H1 (cell line): ENCODE measurements around the gene RAD51B. TPM values are rescaled to one million over a fixed set of nuclear protein-coding genes. Genes with fewer than 3 reads are reported as not detected.

Experiments
- CTCF ChIA-PET: fragments of 300-600 bp; sonication (Branson Sonifier 250); formaldehyde crosslinking; loops from one replicate; lab custom pipeline; 2021; ENCODE audit not compliant: partially characterized antibody; lab: Charles Lee
- POLR2A ChIA-PET: fragments of 300-600 bp; sonication (Branson Sonifier 250); formaldehyde crosslinking; loops from one replicate; lab custom pipeline; 2021; ENCODE audit warnings: inconsistent platforms; ENCODE audit not compliant: partially characterized antibody; lab: Charles Lee
- DNase-seq, 2 experiments: peaks; one replicate each; pipeline versions ENCODE4 v3.0.0 to v3.0.0-alpha.2; 2010 to 2022; ENCODE audit warnings: low spot score in 2 of 2, low read depth in 1 of 2, mixed read lengths in 1 of 2
- FAIRE-seq: peaks from 2 replicates; lab custom pipeline; 2011; peaks lifted over from hg19 to GRCh38; lab: Jason Lieb, UNC
- H2AFZ ChIP-seq: 2 replicates; pipeline ENCODE4 v1.8.1; 2012; ENCODE audit warnings: low read length, inconsistent platforms
- H2AK5ac ChIP-seq: 2 replicates; pipeline ENCODE4 v1.6.1; 2013; ENCODE audit warnings: low read depth, low read length
- H2BK120ac ChIP-seq: replicated peaks from 2 replicates; pipeline ENCODE3; 2013; ENCODE audit warnings: low read depth, low read length, inconsistent platforms
- H2BK12ac ChIP-seq: 2 replicates; pipeline ENCODE4 v1.6.1; 2013; ENCODE audit warnings: low read depth, low read length
- H2BK15ac ChIP-seq: 2 replicates; pipeline ENCODE4 v1.6.1; 2013; ENCODE audit warnings: low read length
- H2BK20ac ChIP-seq: 2 replicates; pipeline ENCODE4 v1.6.1; 2013; ENCODE audit warnings: low read length
- H2BK5ac ChIP-seq: 2 replicates; pipeline ENCODE4 v1.6.1; 2013; ENCODE audit warnings: low read depth, low read length
- H3K14ac ChIP-seq: 2 replicates; pipeline ENCODE4 v1.6.1; 2013; ENCODE audit warnings: inconsistent platforms; ENCODE audit not compliant: insufficient read length
- H3K18ac ChIP-seq: 2 replicates; pipeline ENCODE4 v1.6.1; 2013; ENCODE audit warnings: low read length; ENCODE audit errors: extremely low read depth
- H3K23ac ChIP-seq: 2 replicates; pipeline ENCODE4 v1.6.1; 2013; ENCODE audit warnings: inconsistent platforms; ENCODE audit not compliant: insufficient read length
- H3K23me2 ChIP-seq: 2 replicates; pipeline ENCODE4 v1.6.1; 2013; ENCODE audit warnings: low read depth, low read length
- H3K27ac ChIP-seq: 2 replicates; pipeline ENCODE4 v1.6.1; 2011; ENCODE audit warnings: low read depth, low read length, inconsistent platforms
- H3K27me3 ChIP-seq, 4 experiments: replicated peaks in 1 of 4; 1 replicate in 1 of 4; 2 replicates in 3 of 4; pipeline versions ENCODE4 v1.6.1 to v1.8.1; 2011 to 2013; ENCODE audit warnings: low read length in 3 of 4, mild to moderate bottlenecking in 3 of 4, inconsistent platforms in 2 of 4, mixed read lengths in 2 of 4, moderate library complexity in 1 of 4; ENCODE audit not compliant: control insufficient read depth in 3 of 4, insufficient read depth in 3 of 4; ENCODE audit errors: extremely low read depth in 1 of 4
- H3K36me3 ChIP-seq, 4 experiments: 2 replicates each; pipeline versions ENCODE4 v1.6.1 to v1.8.1; 2011 to 2013; ENCODE audit warnings: mild to moderate bottlenecking in 4 of 4, low read length in 3 of 4, moderate library complexity in 2 of 4, control low read depth in 1 of 4, inconsistent platforms in 1 of 4; ENCODE audit not compliant: insufficient read depth in 4 of 4, control insufficient read depth in 2 of 4
- H3K4ac ChIP-seq: replicated peaks from 2 replicates; pipeline ENCODE3; 2013; ENCODE audit warnings: low read length, low read depth, mixed read lengths, inconsistent platforms; ENCODE audit not compliant: insufficient read length
- H3K4me1 ChIP-seq, 4 experiments: replicated peaks in 1 of 4; 1 replicate in 1 of 4; 2 replicates in 3 of 4; pipeline versions ENCODE4 v1.6.1 to v1.8.1; 2011 to 2013; ENCODE audit warnings: low read length in 3 of 4, inconsistent platforms in 2 of 4, mixed read lengths in 1 of 4; ENCODE audit not compliant: insufficient read depth in 4 of 4, control insufficient read depth in 3 of 4
- H3K4me2 ChIP-seq, 2 experiments: 2 replicates each; pipeline versions ENCODE4 v1.6.1 to v1.8.1; 2011 to 2013; ENCODE audit warnings: low read depth in 2 of 2, low read length in 2 of 2, control low read depth in 1 of 2, inconsistent platforms in 1 of 2, mild to moderate bottlenecking in 1 of 2; ENCODE audit not compliant: insufficient read depth in 1 of 2
- H3K4me3 ChIP-seq, 4 experiments: fragments of 200-600, 300-600 bp in 1 of 4; sonication (generic), shearing (Covaris generic), sonication (Bioruptor Twin) in 1 of 4; 2 replicates each; pipeline versions ENCODE4 v1.5.1 to v1.8.1; 2011 to 2016; ENCODE audit warnings: low read length in 4 of 4, low read depth in 3 of 4, control low read depth in 2 of 4, inconsistent platforms in 2 of 4, mild to moderate bottlenecking in 2 of 4, mixed read lengths in 1 of 4, moderate library complexity in 1 of 4; ENCODE audit not compliant: insufficient read depth in 2 of 4; ENCODE audit errors: extremely low read depth in 1 of 4
- H3K56ac ChIP-seq: replicated peaks from 2 replicates; pipeline ENCODE3; 2013; ENCODE audit warnings: low read depth, mild to moderate bottlenecking, mixed read lengths, low read length, inconsistent platforms; ENCODE audit not compliant: insufficient read length
- H3K79me1 ChIP-seq: 2 replicates; pipeline ENCODE4 v1.6.1; 2013; ENCODE audit warnings: low read depth, low read length, control low read depth
- H3K79me2 ChIP-seq, 2 experiments: 2 replicates each; pipeline versions ENCODE4 v1.6.1 to v1.8.1; 2012 to 2013; ENCODE audit warnings: low read length in 2 of 2, mild to moderate bottlenecking in 2 of 2, inconsistent platforms in 1 of 2; ENCODE audit not compliant: insufficient read depth in 2 of 2, control insufficient read depth in 1 of 2
- H3K9ac ChIP-seq, 4 experiments: replicated peaks in 1 of 4; 1 replicate in 1 of 4; 2 replicates in 3 of 4; pipeline versions ENCODE4 v1.6.1 to v1.8.1; 2011 to 2013; ENCODE audit warnings: low read depth in 3 of 4, low read length in 3 of 4, control low read depth in 2 of 4, mild to moderate bottlenecking in 2 of 4, moderate library complexity in 2 of 4, inconsistent platforms in 1 of 4; ENCODE audit errors: extremely low read depth in 1 of 4
- H3K9me3 ChIP-seq, 2 experiments: 2 replicates each; pipeline versions ENCODE4 v1.6.1 to v1.8.1; 2012 to 2013; ENCODE audit warnings: mild to moderate bottlenecking in 2 of 2, moderate library complexity in 2 of 2, control low read depth in 1 of 2, inconsistent platforms in 1 of 2, low read depth in 1 of 2, low read length in 1 of 2, mixed read lengths in 1 of 2; ENCODE audit not compliant: insufficient read depth in 2 of 2
- H4K20me1 ChIP-seq, 2 experiments: replicated peaks in 1 of 2; 2 replicates each; pipeline versions ENCODE3 to v1.8.1; 2011 to 2013; ENCODE audit warnings: inconsistent platforms in 2 of 2, low read length in 2 of 2, mild to moderate bottlenecking in 1 of 2; ENCODE audit not compliant: insufficient read depth in 2 of 2, control insufficient read depth in 1 of 2
- H4K5ac ChIP-seq: 2 replicates; pipeline ENCODE4 v1.6.1; 2013; ENCODE audit warnings: low read length, low read depth, mixed read lengths, inconsistent platforms; ENCODE audit not compliant: insufficient read length
- H4K8ac ChIP-seq: 2 replicates; pipeline ENCODE4 v1.8.0; 2013; ENCODE audit warnings: mild to moderate bottlenecking, moderate library complexity, low read length, inconsistent platforms; ENCODE audit not compliant: insufficient read depth; ENCODE audit errors: extremely low read depth
- H4K91ac ChIP-seq: replicated peaks from 2 replicates; pipeline ENCODE3; 2013; ENCODE audit warnings: low read length, mixed read lengths, inconsistent platforms; ENCODE audit not compliant: insufficient read length
- BCL11A ChIP-seq, 2 experiments: IDR thresholded peaks; one replicate each; pipeline ENCODE4 v1.6.1; 2011; ENCODE audit warnings: low read depth in 2 of 2, low read length in 2 of 2, mild to moderate bottlenecking in 2 of 2
- CHD1 ChIP-seq: IDR thresholded peaks from 2 replicates; pipeline ENCODE4 v1.6.1; 2012; ENCODE audit warnings: low read depth, low read length, improper control_type of control experiment
- CHD2 ChIP-seq: IDR thresholded peaks from 2 replicates; pipeline ENCODE4 v1.6.1; 2012; ENCODE audit warnings: low read length, improper control_type of control experiment
- CREB1 ChIP-seq: IDR thresholded peaks from 2 replicates; pipeline ENCODE4 v1.6.1; 2012; ENCODE audit warnings: inconsistent platforms
- CTBP2 ChIP-seq: IDR thresholded peaks from 2 replicates; pipeline ENCODE4 v1.7.0; 2011; ENCODE audit warnings: borderline replicate concordance, mild to moderate bottlenecking, moderate library complexity, mixed read lengths, low read length; ENCODE audit not compliant: insufficient read depth, insufficient read length
- EGR1 ChIP-seq: IDR thresholded peaks from 2 replicates; pipeline ENCODE4 v1.6.1; 2011; ENCODE audit warnings: low read depth, low read length, borderline replicate concordance
- EP300 ChIP-seq, 2 experiments: IDR thresholded peaks; 1 replicate in 1 of 2; 2 replicates in 1 of 2; pipeline ENCODE4 v1.6.1; 2011 to 2012; ENCODE audit warnings: low read depth in 2 of 2, low read length in 2 of 2, mild to moderate bottlenecking in 2 of 2, borderline replicate concordance in 1 of 2, inconsistent platforms in 1 of 2, moderate library complexity in 1 of 2
- HDAC6 ChIP-seq: IDR thresholded peaks from one replicate; pipeline ENCODE4 v1.7.1; 2012; ENCODE audit warnings: low read depth, mild to moderate bottlenecking, inconsistent platforms, low read length, moderate library complexity
- JUND ChIP-seq: IDR thresholded peaks from 2 replicates; pipeline ENCODE4 v1.6.1; 2011; ENCODE audit warnings: mild to moderate bottlenecking, improper control_type of control experiment, low read length
- KDM1A ChIP-seq: fragments of 200-600, 300-600 bp; sonication (generic); IDR thresholded peaks from 2 replicates; pipeline ENCODE4 v1.7.1; 2016; ENCODE audit warnings: mild to moderate bottlenecking, low read length, borderline replicate concordance
- SAP30 ChIP-seq: fragments of 300-600 bp; sonication (generic); IDR thresholded peaks from 2 replicates; pipeline ENCODE4 v1.7.1; 2012; ENCODE audit warnings: low read length, moderate library complexity, mild to moderate bottlenecking, inconsistent platforms; ENCODE audit not compliant: insufficient read depth, insufficient replicate concordance
- SIRT6 ChIP-seq: IDR thresholded peaks from one replicate; pipeline ENCODE4 v1.7.1; 2012; ENCODE audit warnings: low read length, inconsistent platforms
- SP4 ChIP-seq: IDR thresholded peaks from 2 replicates; pipeline ENCODE4 v1.6.1; 2012; ENCODE audit warnings: low read length, inconsistent platforms
- SRF ChIP-seq: IDR thresholded peaks from 2 replicates; pipeline ENCODE4 v1.6.1; 2011; ENCODE audit warnings: mild to moderate bottlenecking, low read depth, low read length, moderate library complexity
- TEAD4 ChIP-seq: IDR thresholded peaks from 2 replicates; pipeline ENCODE4 v1.6.1; 2012; ENCODE audit warnings: low read depth, low read length, inconsistent platforms, mixed read lengths
- WGBS, 2 experiments: shearing (Covaris generic) in 1 of 2; methylation state at CpG; one replicate each; pipeline versions ENCODE4 v1.1.6 to v1.1.7; 2013 to 2015; ENCODE audit warnings: low lambda C conversion rate in 2 of 2, mixed read lengths in 2 of 2, inconsistent platforms in 1 of 2, low coverage in 1 of 2, missing lambda C conversion rate in 1 of 2; ENCODE audit not compliant: insufficient replicate concordance in 2 of 2, insufficient coverage in 1 of 2, insufficient read length in 1 of 2; ENCODE audit errors: extremely low coverage in 1 of 2, missing lambda C conversion rate in 1 of 2; 5-methylcytosine and 5-hydroxymethylcytosine counted together
- polyA plus RNA-seq, 7 experiments: library from polyadenylated mRNA; depleted of rRNA in 3 of 7; stranded (reverse) in 5 of 7; unstranded in 2 of 7; fragments of >200 nt in 5 of 7; fragments of 200-250 nt in 2 of 7; gene quantifications; 1 replicate in 5 of 7; 2 replicates in 1 of 7; 4 replicates in 1 of 7; pipeline versions ENCODE4 v1.2.1 to v1.2.3, GENCODE V29; 2011 to 2013; ENCODE audit warnings: missing spikeins in 2 of 7, mixed read lengths in 2 of 7
- total RNA-seq: library from RNA; stranded (reverse); fragmentation: NEBNext Ultra II Directional; extraction: Animal tissue kit (Norgen Biotek cat#: 25700); gene quantifications from 2 replicates; pipeline ENCODE4 v1.2.1, GENCODE V29; 2021

The RAD51B gene
- total and polyA plus RNA-seq, 2 of the 8 experiments (the other 6 are each of a cell fraction or from before 2014, with no cell fraction given): 3.9 to 14.9 TPM

GRCh38 chr14:68477110-68477455, 657.5 kb downstream of the RAD51B start:
- no peaks in the 10 kb centered on the region for H3K36me3 ChIP-seq
- H3K4me1 ChIP-seq: peaks cover 5 to 19% (median 11%) of the 10 kb centered on the region in 4 experiments
- FAIRE-seq (no peak), DNase-seq (peak in 1 of 2 experiments; percentile 33)
- 95% methylated on average over 4 of the region's 4 CpGs; no CpG with 5 or more reads in 1 of the 2 experiments for WGBS, 2 experiments
- H4K8ac ChIP-seq: no peak overlapping the region
- no peak overlapping the region for H4K5ac ChIP-seq
- H2BK15ac ChIP-seq: no peak overlapping the region
- H3K9me3 ChIP-seq: no peaks in the 10 kb centered on the region
- H3K79me1 ChIP-seq: no peaks in the 10 kb centered on the region
- H3K4me3 ChIP-seq: no peak overlapping the region
- H3K27me3 ChIP-seq: no peaks in the 10 kb centered on the region
- no peak overlapping the region for H3K23ac ChIP-seq
- H4K20me1 ChIP-seq: no peaks in the 10 kb centered on the region
- POLR2A ChIA-PET: interaction anchor here (1.1 kb wide), 1 partner anchor 44 kb away, joined by 3 read pairs; no protein-coding TSS in a partner anchor
- CTCF ChIA-PET: interaction anchor here (0.8 kb wide), 1 partner anchor 182 kb away, joined by 3 read pairs; no protein-coding TSS in a partner anchor
- H4K91ac ChIP-seq: peak overlapping the region; percentile 38
- H3K18ac ChIP-seq: no peak overlapping the region
- H3K27ac ChIP-seq: no peak overlapping the region
- H3K9ac ChIP-seq: no peak overlapping the region
- peak overlapping the region; percentile 88 for H2BK12ac ChIP-seq
- no peak overlapping the region for H3K14ac ChIP-seq
- H3K79me2 ChIP-seq: no peaks in the 10 kb centered on the region
- H3K23me2 ChIP-seq: no peaks in the 10 kb centered on the region
- H3K4ac ChIP-seq: no peak overlapping the region
- no peak overlapping the region for H2BK20ac ChIP-seq
- no peak overlapping the region for H2BK120ac ChIP-seq
- H2AFZ ChIP-seq: no peak overlapping the region
- H3K56ac ChIP-seq: no peak overlapping the region
- H3K4me2 ChIP-seq: no peak overlapping the region
- 0 out of 2 replicates have a peak overlapping the region, but pooled peaks have one; percentile 16 for H2BK5ac ChIP-seq
- peak overlapping the region; percentile 42; the same call in 1 of the 2 replicates for H2AK5ac ChIP-seq
- no peak for TF ChIP-seq CHD2
- no peak for TF ChIP-seq EP300 (IDR thresholded peaks at IDR 0.05; ENCODE audit: borderline replicate concordance in 1 of 2, low read depth in 2 of 2, low read length in 2 of 2)
- TF ChIP-seq CREB1: no peak
- no peak for TF ChIP-seq SRF
- TF ChIP-seq HDAC6: no peak
- no peak for TF ChIP-seq TEAD4
- no peak for TF ChIP-seq CTBP2
- no peak for TF ChIP-seq SAP30
- TF ChIP-seq SP4: no peak
- no peak for TF ChIP-seq JUND
- no peak for TF ChIP-seq EGR1
- TF ChIP-seq BCL11A (IDR thresholded peaks at IDR 0.05; ENCODE audit: low read depth in 2 of 2, low read length in 2 of 2): no peak
- no peak for TF ChIP-seq KDM1A
- no peak for TF ChIP-seq SIRT6
- TF ChIP-seq CHD1: no peak
